NT2/D1 (cell line): ENCODE results near the gene CASP2.

ENCODE experiments used
- YY1 ChIP-seq: IDR thresholded peaks from 2 replicates; pipeline ENCODE4 v1.6.1; 2011; ENCODE audit not compliant: insufficient read length, insufficient read depth
- ZNF274 ChIP-seq: IDR thresholded peaks from 2 replicates; pipeline ENCODE4 v1.6.1; 2011; ENCODE audit warnings: mild to moderate bottlenecking, low read depth, low read length

DNA sequence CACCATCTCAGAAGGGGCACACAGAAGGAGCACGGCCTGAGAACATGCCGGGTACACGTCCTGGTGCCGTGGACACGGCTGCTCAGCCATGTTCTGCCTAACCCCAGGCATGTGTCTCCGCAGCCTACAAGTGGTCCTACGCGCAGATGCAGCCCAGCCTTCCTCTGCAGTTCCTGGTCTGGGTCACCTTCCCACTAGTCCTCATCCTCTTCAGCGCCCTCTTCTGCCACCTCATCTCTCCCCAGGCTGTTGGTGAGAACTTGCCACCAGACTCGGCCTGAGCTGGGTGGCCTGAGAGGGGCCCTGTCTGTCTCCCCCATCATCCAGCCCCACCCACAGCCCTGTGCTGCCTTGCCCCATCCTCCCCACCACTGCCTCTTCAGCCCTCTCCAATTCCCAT is 33.1 kb downstream of the CASP2 start:
- TF ChIP-seq YY1 (no peak), ZNF274 (no peak)
